Fibroblast of lung (primary cell): Measurements from ENCODE around the gene VAC14.

ENCODE experiments used
- CTCF ChIP-seq, 2 donors: IDR thresholded peaks in 1 of 2; conservative IDR thresholded peaks in 1 of 2; 1 replicate in 1 of 2; 2 replicates in 1 of 2; pipeline ENCODE4 v1.5.1; 2011 to 2012; ENCODE audit warnings: low read length in 2 of 2, control low read depth in 1 of 2, inconsistent platforms in 1 of 2, low read depth in 1 of 2, mild to moderate bottlenecking in 1 of 2
- EZH2 ChIP-seq: IDR thresholded peaks from 2 replicates; pipeline ENCODE4 v1.5.1; 2012; ENCODE audit warnings: low read length, control low read depth, mild to moderate bottlenecking; ENCODE audit errors: missing control alignments

- TF ChIP-seq EZH2 (no peak), CTCF (conservative IDR thresholded peaks at IDR 0.05 in 1 of 2, IDR thresholded peaks at IDR 0.05 in 1 of 2; ENCODE audit: low read depth in 1 of 2, low read length in 2 of 2) (no peak)
These were observed 85.0 kb downstream of the VAC14 start for GRCh38 chr16:70715860-70716357.
